ENCODE results near the gene HSD3B1.

- TF ChIP-seq CTCF (IDR thresholded peaks at IDR 0.05; ENCODE audit: low read depth, low read length) = no peak
- TF ChIP-seq, protein P1, sequence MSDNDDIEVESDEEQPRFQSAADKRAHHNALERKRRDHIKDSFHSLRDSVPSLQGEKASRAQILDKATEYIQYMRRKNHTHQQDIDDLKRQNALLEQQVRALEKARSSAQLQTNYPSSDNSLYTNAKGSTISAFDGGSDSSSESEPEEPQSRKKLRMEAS (IDR thresholded peaks at IDR 0.05; ENCODE audit: low read depth, low read length) = no peak
These were observed 36.6 kb upstream of the HSD3B1 start for GRCh38 chr1:119470377-119470776.
